Fibroblast of skin of right quadriceps (primary cell): ENCODE results near the gene KRAS.

ENCODE experiments used
- DNase-seq: peaks from one replicate; pipeline ENCODE4 v3.0.0-alpha.2; 2013

Gene KRAS

GRCh38 chr12:25254271-25254880 lies 3.6 kb upstream of the KRAS start:
- peak; percentile 20 for DNase-seq

- no peak for DNase-seq
Measured at GRCh38 chr12:25253371-25254068, 2.8 kb upstream of the KRAS start.

GRCh38 chr12:25252946-25253345 lies 2.2 kb upstream of the KRAS start:
- no peak for DNase-seq

GRCh38 chr12:25251769-25252168 lies 1.0 kb upstream of the KRAS start:
- no peak for DNase-seq

- DNase-seq, result peak; percentile 26
Measured at GRCh38 chr12:25249931-25250738, 594 bp downstream of the KRAS start.

- no peak for DNase-seq
Measured at GRCh38 chr12:25248732-25249131, 2.0 kb downstream of the KRAS start.

- no peak for DNase-seq
Measured at GRCh38 chr12:25248137-25248536, 2.6 kb downstream of the KRAS start.

GRCh38 chr12:25245491-25245890 lies 5.2 kb downstream of the KRAS start:
- no peak for DNase-seq

- no peak for DNase-seq
Measured at GRCh38 chr12:25243680-25243990, 7.1 kb downstream of the KRAS start.

- peak; percentile 31 for DNase-seq
Measured at GRCh38 chr12:25242981-25243679, 7.6 kb downstream of the KRAS start.

GRCh38 chr12:25241167-25242020 lies 9.3 kb downstream of the KRAS start:
- DNase-seq, result peak; percentile 56

- no peak for DNase-seq
Measured at GRCh38 chr12:25236626-25237025, 14.1 kb downstream of the KRAS start.

- peak; percentile 7 for DNase-seq
Measured at GRCh38 chr12:25236190-25236589, 14.5 kb downstream of the KRAS start.

GRCh38 chr12:25213338-25213737 lies 37.4 kb downstream of the KRAS start:
- no peak for DNase-seq

GRCh38 chr12:25208554-25208953 lies 42.2 kb downstream of the KRAS start:
- no peak for DNase-seq

- no peak for DNase-seq
Measured at GRCh38 chr12:25207846-25208245, 42.9 kb downstream of the KRAS start.

- DNase-seq, result no peak
Measured at GRCh38 chr12:25207411-25207810, 43.3 kb downstream of the KRAS start.

- no peak for DNase-seq
Measured at GRCh38 chr12:25202137-25202536, 48.6 kb downstream of the KRAS start.

- peak; percentile 67 for DNase-seq
Measured at GRCh38 chr12:25200703-25201102, 50.0 kb downstream of the KRAS start.

- no peak for DNase-seq
Measured at GRCh38 chr12:25197608-25198007, 53.1 kb downstream of the KRAS start.

GRCh38 chr12:25195056-25195971 lies 55.4 kb downstream of the KRAS start, which contains the start of the genes DNAI7 and ETFRF1:
DNAI7 (minus strand) TSS chr12:25195160; CDS start chr12:25195078, 82 bp downstream.
ETFRF1 (plus strand) TSS chr12:25195237; CDS start chr12:25203957, 8,720 bp downstream.
- peak; percentile 91 for DNase-seq
